CD4-positive, alpha-beta T cell treated with Interferon alpha-2 for 1 hour (primary cell): ENCODE measurements around the gene CHRND.

Experiments
- DNase-seq, 2 donors: peaks; one replicate each; pipeline ENCODE4 v3.0.0-alpha.2; 2020 to 2022

CHRND gene

GRCh38 chr2:232504438-232504837 lies 21.5 kb upstream of the CHRND start:
- DNase-seq, result no peak

GRCh38 chr2:232505856-232506255 lies 20.1 kb upstream of the CHRND start:
- no peak for DNase-seq

- DNase-seq, result no peak
Observed at GRCh38 chr2:232506709-232507108, 19.3 kb upstream of the CHRND start.

- no peak for DNase-seq
Observed at GRCh38 chr2:232508251-232508650, 17.7 kb upstream of the CHRND start.

- no peak for DNase-seq
Observed at GRCh38 chr2:232511336-232511890, 14.5 kb upstream of the CHRND start.

GRCh38 chr2:232512602-232513001 lies 13.4 kb upstream of the CHRND start:
- DNase-seq, result no peak

GRCh38 chr2:232513353-232513752 lies 12.6 kb upstream of the CHRND start:
- no peak for DNase-seq

- no peak for DNase-seq
Observed at GRCh38 chr2:232515639-232516038, 10.3 kb upstream of the CHRND start.

GRCh38 chr2:232516551-232516950 lies 9.4 kb upstream of the CHRND start:
- DNase-seq, result no peak

- DNase-seq, result no peak
Observed at GRCh38 chr2:232518844-232519243, 7.1 kb upstream of the CHRND start.

GRCh38 chr2:232519581-232520438 lies 6.2 kb upstream of the CHRND start, which contains the start of gene PRSS56:
Gene PRSS56, plus strand, starts transcription at chr2:232520388. Its CDS starts 211 bp downstream, at chr2:232520599.
- no peak for DNase-seq

GRCh38 chr2:232520489-232520888 lies 5.5 kb upstream of the CHRND start:
- DNase-seq, result no peak

GRCh38 chr2:232521098-232521497 lies 4.9 kb upstream of the CHRND start:
- DNase-seq, result no peak

GRCh38 chr2:232521959-232522622 lies 3.9 kb upstream of the CHRND start:
- DNase-seq, result peak; percentile 45 to 60

- DNase-seq, result no peak
Observed at GRCh38 chr2:232522623-232523401, 3.1 kb upstream of the CHRND start.

- no peak for DNase-seq
Observed at GRCh38 chr2:232523402-232523681, 2.6 kb upstream of the CHRND start.

- DNase-seq, result no peak
Observed at GRCh38 chr2:232523682-232524597, 2.0 kb upstream of the CHRND start.

GRCh38 chr2:232524771-232525170 lies 1.2 kb upstream of the CHRND start:
- no peak for DNase-seq

- DNase-seq, result no peak
Observed at GRCh38 chr2:232525199-232525598, 761 bp upstream of the CHRND start.

GRCh38 chr2:232526372-232526941 lies 497 bp downstream of the CHRND start:
- DNase-seq, result no peak

GRCh38 chr2:232527905-232528470 lies 2.0 kb downstream of the CHRND start:
- DNase-seq, result no peak
